ENCODE results near the gene OR6P1.

DNA sequence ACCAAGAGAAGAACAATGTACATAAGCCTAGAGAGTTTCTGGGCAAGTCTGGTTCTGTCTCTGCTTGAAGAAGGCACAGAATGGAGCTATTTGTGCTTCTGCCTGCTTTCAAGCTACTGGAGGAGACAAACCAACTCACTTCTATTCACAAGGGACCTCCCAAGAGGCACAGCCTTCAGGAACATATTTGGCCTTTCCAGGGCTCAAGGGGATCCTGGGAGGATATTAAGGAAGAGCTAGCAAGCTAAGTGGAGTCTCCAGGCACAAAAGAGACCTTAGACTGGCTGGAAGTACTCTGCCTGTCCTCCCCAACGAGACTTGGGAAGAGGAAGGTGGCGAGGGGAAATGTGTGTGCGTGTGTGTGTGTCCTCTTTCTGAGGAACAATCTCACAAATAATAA lies 16.0 kb downstream of the OR6P1 start, which contains the start of gene OR6Y1:
- TF ChIP-seq EZH2 (IDR thresholded peaks at IDR 0.05; ENCODE audit: borderline replicate concordance, low read length) = no peak
- TF ChIP-seq, protein P1, sequence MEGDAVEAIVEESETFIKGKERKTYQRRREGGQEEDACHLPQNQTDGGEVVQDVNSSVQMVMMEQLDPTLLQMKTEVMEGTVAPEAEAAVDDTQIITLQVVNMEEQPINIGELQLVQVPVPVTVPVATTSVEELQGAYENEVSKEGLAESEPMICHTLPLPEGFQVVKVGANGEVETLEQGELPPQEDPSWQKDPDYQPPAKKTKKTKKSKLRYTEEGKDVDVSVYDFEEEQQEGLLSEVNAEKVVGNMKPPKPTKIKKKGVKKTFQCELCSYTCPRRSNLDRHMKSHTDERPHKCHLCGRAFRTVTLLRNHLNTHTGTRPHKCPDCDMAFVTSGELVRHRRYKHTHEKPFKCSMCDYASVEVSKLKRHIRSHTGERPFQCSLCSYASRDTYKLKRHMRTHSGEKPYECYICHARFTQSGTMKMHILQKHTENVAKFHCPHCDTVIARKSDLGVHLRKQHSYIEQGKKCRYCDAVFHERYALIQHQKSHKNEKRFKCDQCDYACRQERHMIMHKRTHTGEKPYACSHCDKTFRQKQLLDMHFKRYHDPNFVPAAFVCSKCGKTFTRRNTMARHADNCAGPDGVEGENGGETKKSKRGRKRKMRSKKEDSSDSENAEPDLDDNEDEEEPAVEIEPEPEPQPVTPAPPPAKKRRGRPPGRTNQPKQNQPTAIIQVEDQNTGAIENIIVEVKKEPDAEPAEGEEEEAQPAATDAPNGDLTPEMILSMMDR (IDR thresholded peaks at IDR 0.05; ENCODE audit: low read length) = no peak
